ENCODE results near the gene SIRT5.

The SIRT5 gene

GRCh38 chr6:13574571-13575376, at the start of gene SIRT5:
SIRT5 (plus strand) TSS chr6:13574601; CDS start chr6:13584111, 9,510 bp downstream.
- DNase-seq (ENCODE audit: low read depth, low spot score): peak; percentile 48

DNA sequence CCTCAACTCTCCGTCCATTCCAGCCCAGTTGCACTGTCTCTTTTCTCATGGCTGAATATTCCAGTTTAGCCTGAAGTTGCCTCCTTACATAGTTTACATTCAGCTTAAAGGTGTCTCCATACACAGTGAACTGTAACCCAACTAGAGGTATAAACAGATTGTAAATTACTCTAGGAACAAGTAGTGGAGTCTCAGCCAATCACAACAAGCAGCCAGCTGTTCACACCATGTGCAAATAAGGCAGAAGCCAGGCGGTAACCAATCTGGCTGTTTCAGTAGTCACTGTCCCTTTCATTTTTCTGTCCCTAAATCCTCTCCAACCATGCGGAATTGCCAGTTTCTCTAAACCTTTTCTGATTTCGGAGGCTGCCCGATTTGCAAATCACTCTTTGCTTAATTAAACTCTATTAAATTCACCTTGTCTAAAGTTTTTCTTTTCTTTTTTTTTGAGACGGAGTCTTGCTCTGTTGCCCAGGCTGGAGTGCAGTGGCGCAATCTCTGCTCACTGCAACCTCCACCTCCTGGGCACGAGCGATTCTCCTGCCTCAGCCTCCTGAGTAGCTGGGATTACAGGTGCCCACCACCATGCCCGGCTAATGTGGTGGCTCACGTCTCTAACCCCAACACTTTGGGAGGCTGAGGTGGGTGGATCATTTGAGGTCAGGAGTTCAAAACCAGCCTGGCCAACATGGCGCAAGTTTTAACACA, 49.4 kb upstream of the SIRT5 start:
- no peak for DNase-seq (ENCODE audit: low read depth, low spot score)

GRCh38 chr6:13526357-13526726, 48.1 kb upstream of the SIRT5 start:
- DNase-seq (ENCODE audit: low read depth, low spot score): no peak

- DNase-seq (ENCODE audit: low read depth, low spot score): no peak
Measured at GRCh38 chr6:13526727-13527670, 47.4 kb upstream of the SIRT5 start.

DNA sequence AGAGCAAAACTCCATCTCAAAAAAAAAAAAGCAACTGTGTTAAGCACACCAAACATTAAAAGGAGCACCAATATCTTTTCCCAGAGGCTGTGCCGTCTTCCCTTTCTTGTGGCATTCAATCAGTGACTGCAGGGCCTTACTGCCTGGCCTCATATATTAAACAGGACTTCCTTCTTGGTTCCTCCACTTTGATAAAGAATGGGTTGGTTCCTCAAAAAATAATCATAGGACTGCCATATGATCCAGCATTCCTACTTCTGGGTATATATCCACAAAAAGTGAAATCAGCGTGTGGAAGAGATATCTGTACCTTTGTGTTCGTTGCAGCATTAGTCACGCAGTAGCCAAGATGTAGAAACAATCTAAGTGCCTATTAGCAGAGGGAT, 46.7 kb upstream of the SIRT5 start:
- DNase-seq (ENCODE audit: low read depth, low spot score): no peak

DNA sequence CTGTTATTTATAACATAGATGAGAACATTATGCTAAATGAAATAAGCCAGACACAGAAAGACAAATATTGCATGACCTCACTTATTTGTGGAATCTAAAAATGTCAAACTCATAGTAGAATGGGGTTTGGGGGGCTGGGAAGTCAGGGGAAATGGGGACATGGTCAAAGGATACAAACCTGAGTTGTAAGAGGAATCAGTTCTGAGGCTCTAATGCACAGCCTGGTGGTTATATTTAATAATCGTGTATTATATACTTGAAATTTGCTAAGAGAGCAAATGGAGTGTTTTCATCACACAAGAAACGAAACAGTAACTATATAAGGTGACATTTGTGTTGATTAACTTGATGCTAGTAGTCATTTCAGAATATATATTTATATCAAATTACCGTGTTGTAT, 46.2 kb upstream of the SIRT5 start:
- no peak for DNase-seq (ENCODE audit: low read depth, low spot score)

- no peak for DNase-seq (ENCODE audit: low read depth, low spot score)
Measured at GRCh38 chr6:13528777-13529343, 45.5 kb upstream of the SIRT5 start.

DNA sequence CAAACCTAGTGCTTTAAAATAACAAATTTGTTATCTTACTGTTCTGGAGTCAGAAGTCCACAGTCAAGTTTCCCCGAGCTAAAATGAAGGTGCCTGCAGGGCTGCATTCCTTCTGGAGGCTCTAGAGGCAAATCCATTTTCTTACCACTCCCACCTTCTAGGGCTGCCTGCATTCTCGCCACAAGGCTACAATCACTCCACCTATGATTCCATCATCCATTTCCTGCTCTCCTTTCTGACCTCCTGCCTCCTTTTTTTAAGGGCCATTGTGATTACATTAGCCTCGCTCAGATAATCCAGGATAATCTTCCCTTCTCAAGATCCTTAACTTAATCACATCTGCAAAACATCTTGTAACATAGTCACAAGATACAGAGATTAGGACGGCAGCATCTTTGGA, 42.4 kb upstream of the SIRT5 start:
- DNase-seq (ENCODE audit: low read depth, low spot score): no peak

DNA sequence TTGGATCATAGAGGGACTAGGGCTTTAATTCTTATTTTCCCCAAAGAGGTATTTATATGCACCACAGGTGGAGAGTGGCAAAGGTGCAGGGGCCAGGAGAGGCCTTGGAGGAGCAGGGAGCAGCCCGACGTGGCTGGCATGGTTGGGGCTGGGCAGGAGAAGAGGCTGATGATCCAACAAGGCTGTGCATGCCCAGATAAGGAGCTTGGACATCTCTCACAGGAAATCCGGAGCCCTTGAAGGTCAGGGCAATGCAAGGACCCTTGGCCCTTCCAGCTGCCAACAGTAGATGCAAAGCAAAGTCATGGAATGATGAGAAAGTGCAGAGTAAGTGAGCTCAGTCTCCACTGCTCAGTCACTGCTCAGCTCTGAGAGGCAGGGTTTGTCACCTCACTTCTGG, 39.9 kb upstream of the SIRT5 start:
- DNase-seq (ENCODE audit: low read depth, low spot score): no peak

GRCh38 chr6:13535306-13535705, 39.1 kb upstream of the SIRT5 start:
- no peak for DNase-seq (ENCODE audit: low read depth, low spot score)

- DNase-seq (ENCODE audit: low read depth, low spot score): no peak
Measured at GRCh38 chr6:13536796-13537526, 37.4 kb upstream of the SIRT5 start.

GRCh38 chr6:13537527-13537897, 36.9 kb upstream of the SIRT5 start:
- no peak for DNase-seq (ENCODE audit: low read depth, low spot score)

DNA sequence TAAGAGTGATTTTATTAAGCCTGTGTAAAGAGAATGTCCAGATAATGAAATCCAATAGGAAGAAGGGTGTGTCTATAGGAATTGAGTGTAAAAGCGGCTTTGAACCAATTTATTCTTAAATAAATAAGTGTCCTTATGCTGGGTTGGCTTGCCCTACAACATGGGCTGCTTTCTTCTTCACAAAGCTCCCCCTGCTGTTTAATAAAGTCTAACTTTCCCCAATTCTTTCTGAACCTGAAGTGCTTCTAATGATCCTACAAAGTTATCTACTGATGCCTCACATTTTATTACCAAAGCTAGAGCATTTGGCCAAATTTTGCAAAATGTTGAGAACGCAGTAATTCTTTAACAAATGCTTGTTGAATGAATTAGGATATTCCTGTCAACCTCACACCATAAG, 36.3 kb upstream of the SIRT5 start:
- no peak for DNase-seq (ENCODE audit: low read depth, low spot score)

DNA sequence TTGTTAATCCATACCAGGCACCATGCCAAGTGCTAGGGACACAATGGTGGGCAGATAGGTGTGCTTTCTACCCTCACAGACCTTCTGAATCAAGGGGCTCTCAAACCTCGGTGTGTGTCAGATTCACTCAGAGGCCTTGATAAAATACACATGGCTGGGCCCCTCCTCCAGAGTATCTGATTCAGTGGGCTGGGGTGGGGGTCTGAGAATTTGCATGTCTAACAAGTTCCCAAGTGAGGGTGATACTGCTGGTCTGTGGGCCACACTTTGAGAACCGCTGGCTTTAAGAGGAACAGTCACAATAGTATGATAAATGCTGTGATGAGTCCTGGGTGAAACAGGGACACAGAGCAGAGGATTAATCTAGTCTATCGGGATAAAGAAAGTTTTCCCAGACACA, 35.8 kb upstream of the SIRT5 start:
- no peak for DNase-seq (ENCODE audit: low read depth, low spot score)

GRCh38 chr6:13539572-13539971, 34.8 kb upstream of the SIRT5 start:
- DNase-seq (ENCODE audit: low read depth, low spot score): no peak

DNA sequence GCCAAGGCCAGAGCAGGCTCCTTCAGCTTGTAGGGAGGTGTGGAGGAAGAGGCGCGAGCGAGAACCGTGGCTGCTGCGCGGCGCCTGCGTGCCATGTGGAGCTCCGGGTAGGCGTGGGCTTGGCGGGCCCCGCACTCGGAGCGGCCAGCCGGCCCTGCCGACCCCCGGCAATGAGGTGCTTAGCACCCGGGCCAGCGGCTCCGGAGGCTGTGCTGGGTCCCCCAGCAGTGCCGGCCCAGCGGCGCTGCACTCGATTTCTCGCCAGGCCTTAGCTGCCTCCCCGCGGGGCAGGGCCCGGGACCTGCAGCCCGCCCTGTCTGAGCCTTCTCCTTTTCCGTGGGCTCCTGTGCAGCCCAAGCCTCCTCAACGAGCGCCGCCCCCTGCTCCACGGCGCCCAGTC, 32.9 kb upstream of the SIRT5 start:
- no peak for DNase-seq (ENCODE audit: low read depth, low spot score)

DNA sequence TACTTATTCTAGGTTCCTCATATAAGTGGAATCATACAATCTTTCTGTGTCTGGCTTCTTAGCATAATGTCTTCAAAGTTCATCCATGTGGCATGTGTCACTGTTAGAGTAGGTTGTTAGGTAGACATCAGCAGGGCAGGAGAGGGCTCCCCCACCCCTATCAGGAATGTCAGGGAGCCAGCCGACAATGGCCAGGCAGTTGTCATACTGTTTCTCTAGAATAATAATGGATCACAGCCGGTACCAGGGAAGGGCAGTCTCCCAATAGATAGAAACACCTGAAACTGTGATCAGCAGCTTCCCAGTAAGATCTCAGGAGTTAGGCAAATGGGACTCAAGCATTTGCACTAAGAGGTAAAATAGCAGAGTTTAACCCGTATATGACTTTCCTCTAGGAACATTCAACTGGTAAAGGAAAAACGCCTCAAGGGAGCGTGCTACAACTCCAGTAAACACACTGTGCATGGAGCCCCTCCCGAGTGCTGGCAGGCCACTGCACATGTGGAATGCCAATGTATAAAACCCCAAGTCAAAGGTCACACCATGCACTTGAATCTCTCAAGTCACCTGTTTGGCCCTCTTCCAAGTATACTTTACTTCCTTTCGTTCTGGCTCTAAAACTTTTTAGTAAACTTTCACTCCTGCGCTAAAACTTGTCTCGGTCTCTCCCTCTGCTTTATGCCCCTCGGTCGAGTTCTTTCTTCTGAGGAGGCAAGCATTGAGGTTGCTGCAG, 29.8 kb upstream of the SIRT5 start:
- no peak for DNase-seq (ENCODE audit: low read depth, low spot score)

DNA sequence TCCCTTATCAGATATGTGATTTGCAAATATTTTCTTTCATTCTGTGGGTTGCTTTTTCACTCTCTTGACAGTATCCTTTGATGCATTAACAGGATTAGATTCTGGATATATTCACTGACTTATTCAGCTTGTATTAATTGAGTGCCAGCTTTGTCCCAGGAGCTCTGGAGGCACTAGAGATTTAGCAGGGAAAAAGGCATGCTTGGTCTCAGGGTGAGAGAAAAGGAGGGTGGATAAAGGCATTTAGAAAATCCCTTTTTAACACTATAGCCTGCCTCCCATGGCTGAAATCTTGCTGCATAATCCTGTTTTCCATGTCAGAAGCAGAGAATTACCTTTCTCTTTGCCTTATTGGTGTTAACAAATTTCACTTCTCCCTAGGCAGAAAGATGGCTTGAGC, 28.5 kb upstream of the SIRT5 start:
- no peak for DNase-seq (ENCODE audit: low read depth, low spot score)

- DNase-seq (ENCODE audit: low read depth, low spot score): no peak
Measured at GRCh38 chr6:13548500-13549210, 25.7 kb upstream of the SIRT5 start.

- DNase-seq (ENCODE audit: low read depth, low spot score): no peak
Measured at GRCh38 chr6:13550656-13551055, 23.7 kb upstream of the SIRT5 start.

Data from brain pericyte (primary cell).